NOMO-1 treated with dmso at 0.1 percent for 144 hours (cell line): Measurements from ENCODE around the gene TLE1.
"Not testable (repeated sequence)": the region's sequence is repeated elsewhere in the genome, so short reads cannot be mapped to it uniquely, and the experiment has no call there.

Source experiments
- DNase-seq: peaks from one replicate; lab custom pipeline; 2025; ENCODE audit not compliant: unreplicated experiment; lab: John Stamatoyannopoulos, UW

TLE1 gene

GRCh38 chr9:81653240-81653639 is 36.1 kb downstream of the TLE1 start:
- no peak for DNase-seq

- DNase-seq, result no peak
Measured at GRCh38 chr9:81652058-81652687, 37.2 kb downstream of the TLE1 start.

GRCh38 chr9:81650586-81651515 is 38.5 kb downstream of the TLE1 start:
- DNase-seq, result no peak

- DNase-seq, result no peak
Measured at GRCh38 chr9:81649475-81650240, 39.7 kb downstream of the TLE1 start.

- no peak for DNase-seq
Measured at GRCh38 chr9:81648891-81649290, 40.5 kb downstream of the TLE1 start.

- DNase-seq, result no peak
Measured at GRCh38 chr9:81646337-81646736, 43.0 kb downstream of the TLE1 start.

- not testable (repeated sequence) for DNase-seq
Measured at GRCh38 chr9:81644513-81644912, 44.8 kb downstream of the TLE1 start.

GRCh38 chr9:81637276-81637675 is 52.1 kb downstream of the TLE1 start:
- DNase-seq, result no peak

- no peak for DNase-seq
Measured at GRCh38 chr9:81636255-81636599, 53.1 kb downstream of the TLE1 start.

GRCh38 chr9:81635521-81636254 is 53.7 kb downstream of the TLE1 start:
- DNase-seq, result no peak

GRCh38 chr9:81634915-81635516 is 54.3 kb downstream of the TLE1 start:
- DNase-seq, result no peak

- no peak for DNase-seq
Measured at GRCh38 chr9:81633952-81634854, 55.1 kb downstream of the TLE1 start.

GRCh38 chr9:81632599-81632998 is 56.7 kb downstream of the TLE1 start:
- no peak for DNase-seq

- no peak for DNase-seq
Measured at GRCh38 chr9:81631218-81631745, 58.1 kb downstream of the TLE1 start.

GRCh38 chr9:81629440-81629839 is 59.9 kb downstream of the TLE1 start:
- no peak for DNase-seq

- no peak for DNase-seq
Measured at GRCh38 chr9:81628897-81629296, 60.5 kb downstream of the TLE1 start.

GRCh38 chr9:81627481-81627880 is 61.9 kb downstream of the TLE1 start:
- DNase-seq, result no peak

- DNase-seq, result no peak
Measured at GRCh38 chr9:81626511-81626910, 62.8 kb downstream of the TLE1 start.

GRCh38 chr9:81625969-81626368 is 63.4 kb downstream of the TLE1 start:
- no peak for DNase-seq
